Gastroesophageal sphincter (tissue), 3 donors: ENCODE data around the gene FLRT3.

Experiments
- EP300 ChIP-seq: sonication (generic); formaldehyde crosslinking; IDR thresholded peaks from one replicate; pipeline ENCODE4 v1.6.1; 2017; ENCODE audit warnings: antibody characterized with exemption, mild to moderate bottlenecking
- TF ChIP-seq, protein P1 (sequence below), 4 experiments: fragments of 200-600 bp in 2 of 4; fragments of 450-650 bp in 2 of 4; sonication (generic) in 1 of 4; IDR thresholded peaks; one replicate each; pipeline ENCODE4 v1.5.1; 2017 to 2019; ENCODE audit warnings: antibody characterized with exemption in 4 of 4, mild to moderate bottlenecking in 2 of 4, moderate library complexity in 2 of 4

DNA sequence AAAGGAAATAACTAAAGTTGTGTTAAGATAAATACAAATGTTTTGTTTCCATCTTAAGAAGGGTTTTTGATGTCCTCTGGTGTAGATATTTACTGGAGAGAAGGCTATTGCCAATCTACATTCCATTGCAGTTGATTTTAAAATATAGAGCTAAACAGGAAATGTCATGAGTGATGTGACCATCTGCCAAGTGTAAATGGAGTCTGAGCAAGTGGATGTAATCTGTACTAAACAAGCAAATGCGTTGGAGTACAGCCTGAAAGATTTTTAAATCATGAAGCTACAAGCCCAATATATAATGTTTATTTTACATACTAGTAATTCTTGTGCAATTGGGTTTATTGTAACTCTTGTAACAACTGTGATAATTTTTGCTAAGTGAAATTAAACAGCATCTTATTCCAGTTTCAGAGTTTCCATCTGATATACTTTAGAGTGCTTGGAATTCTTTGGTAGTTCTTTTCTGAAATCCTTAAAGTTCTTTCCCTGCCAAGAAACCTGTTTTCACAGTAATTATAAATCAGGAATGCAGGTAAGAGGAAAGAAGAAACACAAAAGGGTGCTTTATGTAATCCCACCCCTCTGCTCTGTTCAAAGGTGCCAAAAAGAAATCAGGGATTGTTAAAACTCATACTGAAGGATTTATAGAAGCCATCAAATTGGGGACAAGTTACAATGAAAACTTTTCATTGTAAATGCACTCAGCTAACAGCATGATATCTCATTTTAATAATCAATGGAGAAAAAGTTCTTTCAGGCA is 47.2 kb upstream of the FLRT3 start:
- TF ChIP-seq, protein P1, sequence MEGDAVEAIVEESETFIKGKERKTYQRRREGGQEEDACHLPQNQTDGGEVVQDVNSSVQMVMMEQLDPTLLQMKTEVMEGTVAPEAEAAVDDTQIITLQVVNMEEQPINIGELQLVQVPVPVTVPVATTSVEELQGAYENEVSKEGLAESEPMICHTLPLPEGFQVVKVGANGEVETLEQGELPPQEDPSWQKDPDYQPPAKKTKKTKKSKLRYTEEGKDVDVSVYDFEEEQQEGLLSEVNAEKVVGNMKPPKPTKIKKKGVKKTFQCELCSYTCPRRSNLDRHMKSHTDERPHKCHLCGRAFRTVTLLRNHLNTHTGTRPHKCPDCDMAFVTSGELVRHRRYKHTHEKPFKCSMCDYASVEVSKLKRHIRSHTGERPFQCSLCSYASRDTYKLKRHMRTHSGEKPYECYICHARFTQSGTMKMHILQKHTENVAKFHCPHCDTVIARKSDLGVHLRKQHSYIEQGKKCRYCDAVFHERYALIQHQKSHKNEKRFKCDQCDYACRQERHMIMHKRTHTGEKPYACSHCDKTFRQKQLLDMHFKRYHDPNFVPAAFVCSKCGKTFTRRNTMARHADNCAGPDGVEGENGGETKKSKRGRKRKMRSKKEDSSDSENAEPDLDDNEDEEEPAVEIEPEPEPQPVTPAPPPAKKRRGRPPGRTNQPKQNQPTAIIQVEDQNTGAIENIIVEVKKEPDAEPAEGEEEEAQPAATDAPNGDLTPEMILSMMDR (IDR thresholded peaks at IDR 0.05) = no peak
- TF ChIP-seq EP300 = no peak
